NOMO-1 treated with dmso at 0.1 percent for 144 hours (cell line): ENCODE data around the gene RPA3.

ENCODE experiments used
- DNase-seq: peaks from one replicate; lab custom pipeline; 2025; ENCODE audit not compliant: unreplicated experiment; lab: John Stamatoyannopoulos, UW

Gene RPA3

GRCh38 chr7:7732621-7733281 is 14.3 kb upstream of the RPA3 start:
- DNase-seq, result no peak

GRCh38 chr7:7731732-7732131 is 13.3 kb upstream of the RPA3 start:
- DNase-seq, result no peak

GRCh38 chr7:7720750-7721621 is 2.6 kb upstream of the RPA3 start:
- DNase-seq, result no peak

GRCh38 chr7:7720193-7720592 is 1.8 kb upstream of the RPA3 start:
- DNase-seq, result no peak

- peak; percentile 24 for DNase-seq
Measured at GRCh38 chr7:7719236-7719635, 829 bp upstream of the RPA3 start.

- DNase-seq, result no peak
Measured at GRCh38 chr7:7713730-7714129, 4.7 kb downstream of the RPA3 start.

GRCh38 chr7:7710469-7710868 is 7.9 kb downstream of the RPA3 start:
- DNase-seq, result no peak

GRCh38 chr7:7709291-7709690 is 9.1 kb downstream of the RPA3 start:
- DNase-seq, result no peak

- no peak for DNase-seq
Measured at GRCh38 chr7:7707806-7708205, 10.6 kb downstream of the RPA3 start.

- no peak for DNase-seq
Measured at GRCh38 chr7:7707246-7707645, 11.2 kb downstream of the RPA3 start.

- no peak for DNase-seq
Measured at GRCh38 chr7:7706556-7707172, 11.7 kb downstream of the RPA3 start.

- DNase-seq, result no peak
Measured at GRCh38 chr7:7706101-7706511, 12.3 kb downstream of the RPA3 start.

GRCh38 chr7:7705318-7705717 is 13.1 kb downstream of the RPA3 start:
- DNase-seq, result no peak

GRCh38 chr7:7704867-7705266 is 13.5 kb downstream of the RPA3 start:
- DNase-seq, result no peak

GRCh38 chr7:7703427-7703826 is 15.0 kb downstream of the RPA3 start:
- no peak for DNase-seq

- no peak for DNase-seq
Measured at GRCh38 chr7:7702826-7703225, 15.6 kb downstream of the RPA3 start.

GRCh38 chr7:7701527-7701926 is 16.9 kb downstream of the RPA3 start:
- DNase-seq, result no peak

- no peak for DNase-seq
Measured at GRCh38 chr7:7699970-7700369, 18.4 kb downstream of the RPA3 start.

- no peak for DNase-seq
Measured at GRCh38 chr7:7699380-7699779, 19.0 kb downstream of the RPA3 start.

- DNase-seq, result no peak
Measured at GRCh38 chr7:7698930-7699329, 19.5 kb downstream of the RPA3 start.

GRCh38 chr7:7696458-7697119 is 21.8 kb downstream of the RPA3 start:
- peak; percentile 22 for DNase-seq
